Ureter (tissue), 1 donor: ENCODE data around the gene PHF1. TPM values are rescaled to one million over a fixed set of nuclear protein-coding genes. Genes with fewer than 3 reads are reported as not detected.

Experiments used
- DNase-seq: peaks from one replicate; pipeline ENCODE4 v3.0.0-alpha.2; 2020; ENCODE audit warnings: low spot score
- total RNA-seq: library from RNA; stranded (reverse); gene quantifications from one replicate; pipeline ENCODE4 v1.2.4, GENCODE V29; 2023
- donor health status: DM: yes; HTN: yes; CAD: no.

The PHF1 gene
- total RNA-seq, 1 donor from 2014 or later, result 58.8 TPM

DNA sequence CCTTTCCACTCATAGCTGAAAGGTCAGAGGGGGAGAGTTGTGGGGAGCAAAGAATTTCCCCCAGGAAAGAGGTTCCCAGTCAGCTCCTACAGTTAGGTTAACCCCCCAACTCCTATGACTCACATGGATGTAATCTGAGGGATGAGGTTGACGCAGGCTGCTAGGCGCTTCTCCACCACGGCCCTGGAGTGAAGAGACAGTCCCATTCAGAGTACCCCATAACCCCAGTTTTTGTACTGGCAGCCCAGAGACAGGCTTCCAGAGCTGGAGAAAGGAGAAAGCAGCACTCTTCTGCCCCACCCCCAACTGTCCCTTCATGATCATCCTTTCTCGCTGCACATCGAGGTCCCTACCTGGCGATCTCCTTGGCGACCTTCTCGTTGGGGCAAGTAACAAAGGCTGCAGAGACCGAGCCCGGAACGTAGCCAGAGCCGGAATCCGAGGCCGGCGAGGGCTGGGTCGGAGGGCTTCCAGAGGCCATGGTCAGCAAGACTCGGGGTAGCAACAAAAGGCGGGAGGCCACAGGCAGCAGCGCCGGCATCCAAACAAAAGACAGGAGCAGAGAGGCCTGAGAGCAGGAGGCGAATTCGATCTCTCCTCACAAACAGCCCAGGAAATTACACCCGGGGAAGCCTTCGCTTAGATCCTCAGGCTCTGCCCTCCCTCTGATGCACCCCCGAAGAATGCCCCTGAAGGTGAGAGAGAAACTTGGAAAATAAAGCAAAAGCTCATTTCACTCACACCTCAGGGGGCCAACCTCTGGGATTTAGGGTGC, 6.5 kb downstream of the PHF1 start:
- DNase-seq, result peak; percentile 54

DNA sequence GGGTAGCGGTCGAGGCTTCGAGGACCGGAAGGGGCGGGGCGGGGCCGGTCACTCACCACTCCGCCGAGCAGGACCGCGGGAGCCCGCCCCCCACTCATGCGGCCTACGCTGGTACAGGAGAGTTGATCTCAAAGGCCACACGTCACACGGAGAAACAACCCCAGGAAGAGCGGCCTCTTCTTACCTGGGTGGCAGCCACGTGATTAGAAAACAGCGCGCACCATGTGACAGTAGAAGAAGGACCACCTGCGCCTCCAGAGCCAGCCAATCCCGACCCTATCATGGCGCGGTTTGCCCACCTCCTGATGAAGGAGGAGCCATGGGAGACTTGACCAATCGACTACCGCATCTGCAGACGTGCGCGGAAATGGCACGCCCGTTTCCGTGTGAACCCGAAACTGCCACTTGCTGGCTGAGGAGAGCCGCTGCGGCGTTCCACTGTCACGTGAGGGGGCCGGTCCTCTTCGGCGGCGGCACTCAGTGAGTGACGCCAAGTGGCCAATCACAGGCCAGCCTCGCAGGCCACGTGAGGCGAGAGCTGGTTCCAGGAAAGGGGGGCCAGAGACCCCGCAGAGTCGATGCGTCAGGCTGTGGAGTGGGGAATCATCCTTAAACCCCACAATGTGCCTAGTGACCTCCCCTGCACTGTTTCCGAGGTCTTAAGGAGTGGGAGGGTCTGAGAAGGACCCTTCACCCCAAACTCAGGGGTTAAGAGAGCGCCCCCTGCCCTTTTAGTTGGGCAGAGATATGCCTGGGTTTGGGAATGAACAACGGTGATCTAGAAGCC, 7.3 kb downstream of the PHF1 start, which contains the start of gene CUTA:
CUTA (minus strand) TSS at position 205 of the 787 bp plus-strand sequence; CDS start at position 98, 107 bp downstream.
- DNase-seq, result peak; percentile 99

DNA sequence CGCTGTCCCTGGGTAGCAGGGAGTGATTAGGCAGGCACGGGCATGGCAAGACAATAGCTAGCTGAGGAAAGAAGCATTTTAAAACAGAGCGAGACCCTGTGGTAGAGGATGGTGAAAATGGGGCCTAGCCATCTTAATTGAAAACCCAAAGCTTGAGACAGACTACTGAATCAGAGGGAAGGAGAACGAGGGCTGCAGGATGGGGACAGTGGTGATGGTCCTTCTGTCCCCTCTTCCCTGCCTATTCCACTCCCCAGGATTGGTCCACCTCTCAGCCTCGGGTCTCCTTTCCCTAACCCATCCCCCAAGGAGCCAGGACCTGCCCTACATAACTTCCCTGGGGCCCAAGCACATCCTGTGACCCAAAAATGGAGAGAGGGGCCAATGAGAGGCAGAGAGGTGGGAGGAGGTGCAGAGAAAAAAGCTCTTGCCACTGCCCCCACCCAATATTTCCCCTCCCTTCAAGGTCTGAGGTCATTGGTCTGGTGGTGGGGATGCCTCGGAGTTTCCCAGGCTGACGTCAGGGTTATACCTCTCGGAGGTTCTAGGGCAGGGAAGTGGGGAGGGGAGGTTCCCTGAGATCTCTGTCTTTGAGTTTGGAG, 8.0 kb downstream of the PHF1 start:
- DNase-seq, result no peak

DNA sequence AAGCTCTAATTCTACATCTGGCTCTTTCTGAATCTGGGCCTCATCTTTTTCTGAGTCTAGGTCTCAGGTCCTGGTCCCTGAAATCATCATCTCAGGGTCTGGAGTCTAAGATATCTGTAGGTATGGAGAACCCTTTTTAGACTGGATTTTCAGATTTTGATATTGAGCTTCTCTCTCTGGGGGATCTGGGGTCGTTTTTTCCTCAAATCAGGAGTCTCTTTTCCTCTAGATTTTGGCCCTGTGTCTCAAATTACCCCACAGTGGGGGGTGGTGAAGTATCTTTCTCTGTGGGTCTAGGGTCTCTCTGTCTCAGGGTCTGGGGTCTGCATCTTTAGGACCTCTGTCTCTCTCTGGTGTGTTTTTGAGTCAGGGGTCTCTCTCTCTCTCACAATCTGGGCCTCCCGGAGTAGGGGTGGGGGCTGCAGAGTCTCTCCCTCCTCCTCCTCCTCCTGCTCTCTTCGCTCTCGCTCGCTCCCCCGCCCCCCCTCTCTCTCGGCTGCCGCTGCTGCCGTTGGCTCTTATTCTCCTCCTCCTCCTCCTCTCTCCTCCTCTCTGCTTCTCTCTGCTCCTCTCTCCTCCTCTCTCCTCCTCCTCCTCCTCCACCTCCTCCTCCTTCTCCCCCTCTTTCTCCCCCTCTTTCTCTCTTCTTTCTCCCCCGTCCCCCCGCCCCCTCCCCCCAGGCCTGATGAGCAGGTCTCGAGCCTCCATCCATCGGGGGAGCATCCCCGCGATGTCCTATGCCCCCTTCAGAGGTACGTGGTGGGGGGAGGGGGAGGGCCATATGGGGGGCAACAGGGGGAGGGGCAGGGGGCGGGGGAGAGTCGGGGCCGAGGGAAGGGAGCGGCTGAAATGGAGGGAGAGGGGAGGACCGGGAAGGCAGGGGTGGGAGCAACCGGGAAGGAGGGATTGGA, 9.0 kb downstream of the PHF1 start, which contains the start of gene SYNGAP1:
SYNGAP1 (plus strand) TSS at position 486 of the 911 bp plus-strand sequence; CDS start at position 686, 200 bp downstream.
- peak; percentile 72 for DNase-seq

DNA sequence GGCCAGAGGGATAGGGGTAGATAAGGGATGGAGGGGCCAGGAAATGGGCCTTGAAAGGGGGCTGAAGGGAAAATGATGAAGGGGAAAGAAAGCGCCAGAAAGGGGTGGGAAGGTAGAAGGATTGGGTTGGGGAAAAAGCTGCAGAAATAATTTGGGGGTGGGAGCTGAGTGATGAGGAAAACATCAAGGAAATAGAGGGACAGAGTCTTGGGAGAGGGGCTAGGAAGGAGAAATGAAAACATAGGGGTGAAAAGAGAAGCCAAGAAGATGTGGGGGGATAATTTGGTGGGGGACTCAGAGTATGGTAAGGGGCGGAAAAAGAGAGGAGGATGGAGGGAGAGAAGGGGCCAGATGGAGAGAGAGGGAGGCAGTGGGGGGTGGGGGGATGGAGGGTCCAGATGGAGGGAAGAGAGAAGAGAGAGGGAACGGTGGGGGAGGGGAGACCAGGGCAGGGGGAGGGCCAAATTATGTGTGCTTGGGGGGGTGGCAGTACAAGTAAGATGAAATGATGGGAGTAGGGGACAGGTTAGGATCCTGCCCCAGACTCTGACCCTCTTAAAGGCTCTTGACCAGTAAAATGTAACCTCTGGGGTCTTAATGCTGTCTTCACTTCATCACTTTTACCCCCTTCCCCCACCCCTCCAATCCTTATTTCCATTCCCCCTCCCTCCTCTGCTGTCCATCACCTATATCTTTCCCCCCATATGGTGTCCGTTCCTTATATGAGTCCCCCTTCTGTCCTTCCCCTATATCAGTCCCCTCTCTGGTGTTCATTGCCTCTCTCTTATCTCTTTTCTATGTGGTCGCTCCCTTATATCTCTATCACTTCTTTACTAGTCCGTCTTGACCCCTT, 9.9 kb downstream of the PHF1 start:
- no peak for DNase-seq

DNA sequence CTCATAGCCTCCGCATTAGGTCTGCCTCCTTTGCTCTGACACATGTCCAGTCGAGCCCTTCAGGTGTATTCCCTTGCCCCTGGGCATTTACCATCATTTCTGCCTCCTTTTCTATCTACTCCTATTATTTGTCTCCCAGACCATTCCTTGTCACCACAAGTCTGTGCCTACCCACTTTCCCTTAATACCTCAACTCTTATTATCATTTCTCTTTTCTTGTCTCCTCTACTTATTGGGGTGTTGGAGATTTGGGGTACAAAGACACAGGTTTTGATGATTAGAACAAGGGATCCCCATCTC, 10.5 kb downstream of the PHF1 start:
- no peak for DNase-seq

DNA sequence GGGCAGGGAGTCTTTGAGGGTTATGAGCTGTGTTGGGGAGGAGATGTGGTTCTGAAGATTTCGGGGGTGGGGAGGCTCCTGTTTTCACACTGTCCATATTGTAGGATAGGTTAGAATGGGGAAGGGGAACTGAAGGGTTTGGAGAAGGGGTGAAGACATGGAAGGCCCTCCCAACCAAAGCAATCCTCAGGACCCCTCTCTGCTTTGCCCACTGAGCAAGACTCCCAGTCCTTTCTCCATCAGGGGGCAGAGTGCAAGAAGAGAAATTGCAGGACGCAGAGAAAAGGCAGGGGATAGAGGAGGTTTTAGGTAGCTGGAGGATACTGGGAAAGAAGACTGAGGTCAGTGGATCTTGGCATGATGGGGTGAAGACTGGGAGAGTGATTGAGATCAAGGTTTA, 13.0 kb downstream of the PHF1 start:
- DNase-seq, result no peak

DNA sequence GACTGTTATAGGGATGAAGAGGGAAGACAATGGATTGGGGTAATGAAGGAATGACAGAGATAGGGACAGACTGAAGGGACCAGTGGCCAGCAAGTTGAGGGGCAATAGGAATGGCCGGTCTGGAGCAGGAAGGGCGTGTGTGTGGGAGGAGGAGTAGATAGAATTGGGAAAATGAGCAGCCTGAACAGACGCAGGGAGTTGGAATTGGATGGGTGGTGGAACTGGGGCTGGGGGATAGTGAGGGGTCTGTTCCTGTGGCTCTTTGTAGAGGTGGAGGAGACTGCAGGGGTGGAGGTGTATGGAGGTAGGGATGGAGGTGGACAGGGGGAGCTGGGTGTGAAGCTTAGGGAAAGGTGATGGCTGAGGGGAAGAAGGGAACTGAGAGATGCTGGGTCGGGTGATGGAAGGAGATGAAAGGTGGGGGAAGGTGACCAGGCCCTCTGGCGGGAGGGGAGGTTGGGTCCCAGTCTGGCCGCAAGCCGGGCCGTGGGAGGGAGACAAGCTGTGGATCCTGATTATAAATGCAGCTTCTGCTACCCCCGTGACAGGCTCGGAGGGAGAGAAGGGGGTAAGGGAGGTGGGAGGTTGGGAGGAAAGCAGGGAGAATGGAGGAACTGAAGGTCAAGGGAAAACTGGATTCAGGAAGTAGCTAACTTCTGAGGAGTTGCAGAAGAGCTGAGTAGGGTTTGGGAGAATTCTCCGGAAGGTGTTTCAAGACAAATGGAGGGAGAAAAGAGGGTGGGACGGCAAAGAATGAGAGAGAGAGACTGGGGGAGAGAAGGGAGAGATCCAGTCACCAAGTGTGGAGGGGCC, 14.2 kb downstream of the PHF1 start:
- DNase-seq, result no peak

DNA sequence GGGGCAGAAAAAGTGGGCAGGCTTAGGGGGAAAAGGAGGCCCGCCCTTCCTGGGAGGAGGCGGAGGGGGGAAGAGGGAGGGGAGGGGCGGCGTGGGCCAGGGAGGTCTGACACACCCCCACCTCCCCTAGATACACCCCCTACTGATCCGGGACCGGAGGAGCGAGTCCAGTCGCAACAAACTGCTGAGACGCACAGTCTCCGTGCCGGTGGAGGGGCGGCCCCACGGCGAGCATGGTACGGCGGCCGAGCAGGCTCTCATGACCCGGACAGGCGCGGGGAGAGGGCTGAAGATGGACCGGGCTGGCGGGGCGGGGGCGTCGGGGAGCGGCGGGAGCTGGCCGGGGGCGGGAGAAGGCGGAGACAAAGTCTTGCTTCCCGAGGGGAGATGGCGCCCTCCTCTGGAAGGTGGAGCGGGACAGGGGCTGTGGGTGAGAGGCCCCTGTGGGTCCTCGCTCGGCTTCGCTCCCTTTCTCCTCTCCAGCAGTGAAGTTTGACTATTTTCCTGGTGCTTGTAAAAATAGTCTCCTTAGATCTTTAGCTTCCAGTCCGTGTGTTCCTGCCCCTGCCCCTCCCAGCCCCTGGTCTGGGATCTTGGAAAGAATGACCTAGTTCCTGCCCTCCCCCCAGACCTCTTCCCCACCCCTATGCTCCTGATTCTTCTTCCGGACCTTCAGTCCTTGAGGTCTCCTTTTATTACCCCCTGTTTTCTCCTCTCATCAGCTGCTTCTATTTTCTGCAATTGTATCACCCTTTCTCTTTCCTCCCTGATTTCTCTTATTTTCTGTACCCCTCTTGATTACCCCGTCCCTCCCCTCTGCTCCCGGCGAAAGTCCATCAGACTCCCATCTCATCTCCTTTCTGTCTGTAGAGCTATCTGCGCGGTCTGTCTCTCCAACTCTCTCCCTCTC, 15.1 kb downstream of the PHF1 start:
- peak; percentile 88 for DNase-seq

DNA sequence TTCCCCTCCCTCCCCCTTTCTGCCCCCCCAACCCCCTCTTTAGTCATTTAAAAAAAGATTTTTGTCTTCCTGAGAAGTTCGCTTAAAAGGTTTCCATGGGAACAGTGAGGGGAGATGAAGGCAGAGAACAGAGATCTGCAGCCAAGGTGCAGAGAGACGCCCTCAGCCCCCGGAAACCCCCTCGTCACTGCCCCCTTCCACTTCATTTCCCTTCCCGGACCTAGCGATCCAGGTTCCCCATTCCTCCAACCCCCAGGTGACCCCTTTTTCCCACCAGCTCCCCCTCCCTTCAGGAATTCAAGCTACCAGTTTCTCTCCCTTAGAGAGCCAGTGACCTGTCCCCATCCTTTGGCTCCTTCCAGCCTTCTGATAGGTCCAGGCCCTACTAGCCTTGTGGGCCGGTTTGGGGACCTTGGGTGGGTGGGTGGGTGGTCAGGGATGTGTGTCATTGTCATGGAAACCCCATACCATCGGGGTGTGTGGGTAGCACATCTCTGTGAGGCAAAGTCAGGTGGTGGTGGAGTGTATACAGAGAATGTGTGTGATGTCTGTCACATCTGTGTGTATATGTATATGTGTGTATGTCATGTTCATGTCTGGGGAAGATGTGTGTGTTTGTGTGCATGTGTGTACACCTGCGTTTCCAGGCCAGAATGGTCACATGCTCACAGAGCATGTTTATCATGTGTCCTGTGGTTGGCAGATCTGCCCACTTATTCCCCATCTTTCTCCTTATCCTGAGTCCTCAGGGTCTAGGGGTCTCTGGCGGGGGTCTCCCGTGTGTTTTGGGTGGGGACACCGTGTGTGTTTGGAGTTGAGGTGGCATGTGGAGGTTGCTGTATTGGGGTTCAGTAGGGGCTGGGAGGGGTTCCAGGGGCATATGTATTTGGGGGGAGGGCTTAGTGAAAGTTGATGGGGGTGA, 16.0 kb downstream of the PHF1 start:
- no peak for DNase-seq

DNA sequence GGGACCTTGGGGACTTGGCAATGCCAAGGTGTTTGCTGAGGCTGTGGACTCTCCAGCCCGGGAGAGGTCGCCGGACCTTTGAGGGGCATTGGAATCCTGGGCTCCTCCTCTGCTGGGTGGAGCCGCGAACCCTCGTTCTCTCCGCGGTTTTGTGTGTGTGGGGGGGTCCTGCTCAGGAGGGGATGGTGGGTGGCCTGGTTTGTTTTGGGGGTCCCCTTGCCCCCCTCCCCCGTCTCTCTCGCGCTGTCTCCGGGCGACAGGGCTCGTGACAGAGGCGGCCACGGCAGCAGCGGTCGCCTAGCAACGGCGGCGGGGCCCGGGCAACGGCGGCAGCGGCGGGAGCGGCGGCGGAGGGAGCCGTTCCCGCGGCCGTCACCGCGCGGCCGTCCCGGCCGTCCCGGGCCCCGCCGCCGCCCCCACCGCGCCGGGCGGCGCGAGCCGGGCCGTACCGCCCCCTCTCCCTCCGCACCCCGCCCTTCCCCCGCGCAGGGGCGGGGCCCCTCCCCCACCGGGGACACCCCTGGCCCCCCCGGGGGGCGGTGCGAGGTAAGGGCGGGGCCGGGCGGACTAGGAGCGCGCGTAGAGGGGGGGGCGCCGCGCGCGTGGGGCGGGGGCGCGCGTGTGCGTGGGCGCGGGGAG, 16.9 kb downstream of the PHF1 start:
- DNase-seq, result no peak

DNA sequence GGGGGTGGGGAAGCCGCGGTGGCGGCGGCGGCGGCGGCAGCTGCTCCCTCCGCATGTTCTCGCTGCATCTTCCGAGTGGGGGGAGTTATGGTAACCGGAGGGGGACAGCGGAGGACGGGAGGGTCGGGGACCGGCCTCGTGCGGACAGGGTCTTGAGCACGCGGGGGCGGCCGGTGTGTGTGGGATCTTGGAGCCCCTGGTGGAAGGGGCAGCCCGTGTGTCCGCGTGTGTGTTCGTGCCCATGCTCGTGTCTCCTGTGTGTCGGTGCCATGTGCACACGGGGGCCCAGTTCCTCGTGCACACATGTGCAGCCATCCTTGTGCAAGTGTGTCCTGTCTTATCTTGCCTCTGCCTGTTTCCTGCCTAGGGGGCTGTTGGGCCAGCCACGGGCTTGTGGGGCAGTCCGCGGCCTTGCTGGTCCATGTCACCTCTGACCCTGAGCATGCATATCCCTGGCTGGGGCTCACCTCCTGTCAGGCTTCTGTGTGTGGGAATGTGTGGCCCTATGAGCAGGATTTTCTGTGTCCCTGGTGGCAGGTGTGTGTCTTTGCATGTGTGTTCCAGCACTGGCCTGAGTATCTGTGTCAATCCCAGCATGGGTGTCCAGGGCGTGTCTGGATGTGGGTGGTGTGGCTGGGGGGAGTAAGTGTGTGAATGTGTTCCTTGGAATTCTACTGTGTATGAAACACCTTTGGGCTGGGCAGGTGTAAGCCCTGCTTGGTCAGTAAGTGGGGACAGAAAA, 17.6 kb downstream of the PHF1 start:
- DNase-seq, result no peak

DNA sequence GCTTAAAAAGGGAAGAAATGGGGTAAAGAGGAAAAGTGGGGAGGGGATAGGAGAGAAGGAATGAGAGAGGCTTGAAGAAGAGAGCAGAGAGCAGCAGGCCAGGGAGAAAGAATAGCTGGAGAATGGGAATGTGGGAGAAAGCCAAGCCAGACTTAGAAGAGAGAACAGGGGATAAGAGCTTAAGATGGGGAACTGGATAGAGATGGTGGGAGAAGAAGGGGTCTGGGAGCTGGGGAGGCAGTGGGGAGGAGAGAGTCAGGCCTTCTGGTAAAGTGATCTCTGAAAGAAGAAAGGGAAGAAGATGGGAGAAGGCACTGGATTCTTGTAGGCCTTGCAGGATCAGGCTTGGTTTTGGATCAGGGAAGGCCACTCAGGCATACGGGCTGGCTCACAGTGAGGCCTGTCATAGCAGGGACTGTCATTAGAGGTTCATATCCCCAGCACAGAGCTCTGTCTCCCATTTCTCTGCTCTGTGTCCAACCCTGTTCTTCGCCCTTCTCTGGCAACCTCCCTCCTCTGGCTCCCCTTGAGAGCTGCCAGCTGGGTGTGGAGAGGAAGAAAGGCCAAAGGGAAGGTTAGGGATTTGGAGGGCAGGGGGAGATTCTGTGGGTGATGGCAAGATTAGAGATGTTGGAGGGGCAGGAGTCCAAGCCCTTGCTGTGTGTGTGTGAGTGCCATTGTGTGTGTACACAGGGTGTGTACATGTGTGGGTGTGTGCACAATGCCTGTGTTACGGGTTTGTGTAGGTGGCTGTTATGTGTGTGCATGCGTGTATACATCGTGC, 18.3 kb downstream of the PHF1 start:
- DNase-seq, result no peak

DNA sequence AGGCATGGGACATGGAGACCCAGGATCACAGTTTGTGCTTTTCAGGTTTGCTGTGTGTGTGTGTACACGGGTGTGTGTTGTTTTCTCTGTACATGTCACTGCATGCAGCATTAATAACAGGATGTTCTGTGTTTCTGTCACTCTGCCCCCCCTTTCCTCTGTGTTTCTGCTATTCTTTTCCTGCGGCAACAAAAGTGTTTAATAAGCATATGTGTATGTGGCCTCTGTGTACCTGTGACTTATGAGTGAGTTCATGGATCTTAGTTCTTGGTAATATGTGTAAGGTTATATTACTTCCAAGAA, 18.9 kb downstream of the PHF1 start:
- DNase-seq, result no peak

DNA sequence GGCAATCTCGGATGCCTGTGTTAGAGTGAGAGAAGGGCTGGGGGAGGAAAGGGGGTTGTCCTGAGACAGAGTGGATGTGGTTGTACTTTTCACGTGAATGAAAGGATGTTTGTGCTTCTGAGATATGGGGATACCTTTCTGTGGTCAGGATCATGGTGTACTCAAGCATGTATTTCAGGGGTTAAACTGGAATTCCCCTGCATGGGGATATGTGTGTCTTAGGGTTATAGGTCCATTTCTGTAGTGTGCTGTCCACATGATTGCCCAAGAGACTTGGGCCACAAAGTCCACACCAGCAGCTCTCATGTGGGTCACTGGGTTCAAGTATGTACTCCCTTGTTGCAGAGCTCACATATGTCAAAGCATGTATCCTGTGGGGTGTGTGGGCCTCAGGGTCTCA, 19.5 kb downstream of the PHF1 start:
- no peak for DNase-seq
